GM12875 (cell line): ENCODE measurements around the gene CMBL.

Experiments
- H3K4me3 ChIP-seq: one replicate; pipeline ENCODE4 v1.5.1; 2011; ENCODE audit warnings: low read depth, low read length, control low read depth
- TF ChIP-seq, protein P1 (sequence below): IDR thresholded peaks from 2 replicates; pipeline ENCODE4 v1.5.1; 2011; ENCODE audit warnings: low read depth, mild to moderate bottlenecking, control low read depth, inconsistent platforms, low read length, moderate library complexity, borderline replicate concordance; ENCODE audit not compliant: insufficient read depth

CMBL gene

DNA sequence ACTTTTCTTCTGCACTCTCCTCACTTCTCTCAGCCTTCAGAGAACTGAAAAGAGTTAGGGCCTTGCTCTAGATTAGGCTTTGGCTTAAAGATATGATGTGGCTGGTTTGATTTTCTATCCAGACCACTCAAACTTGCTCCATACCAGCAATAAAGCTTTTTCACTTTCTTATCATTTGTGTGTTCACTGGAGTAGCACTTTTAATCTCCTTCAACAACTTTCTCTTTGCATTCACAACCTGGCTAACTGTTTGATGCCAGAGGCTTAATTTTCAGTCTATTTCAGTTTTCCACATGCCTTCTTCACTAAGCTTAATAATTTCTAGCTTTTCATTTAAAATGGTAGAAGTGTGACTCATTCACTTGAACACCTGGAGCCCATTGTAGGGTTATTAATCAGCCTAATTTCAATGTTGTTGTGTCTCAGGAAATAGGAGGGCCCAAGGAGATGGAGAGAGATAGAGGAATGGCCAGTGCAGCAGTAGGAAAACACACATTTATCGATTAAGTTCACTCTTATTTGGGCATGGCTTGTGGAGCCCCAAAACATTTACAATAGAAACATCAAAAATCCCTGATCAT is 64.0 kb downstream of the CMBL start:
- TF ChIP-seq, protein P1, sequence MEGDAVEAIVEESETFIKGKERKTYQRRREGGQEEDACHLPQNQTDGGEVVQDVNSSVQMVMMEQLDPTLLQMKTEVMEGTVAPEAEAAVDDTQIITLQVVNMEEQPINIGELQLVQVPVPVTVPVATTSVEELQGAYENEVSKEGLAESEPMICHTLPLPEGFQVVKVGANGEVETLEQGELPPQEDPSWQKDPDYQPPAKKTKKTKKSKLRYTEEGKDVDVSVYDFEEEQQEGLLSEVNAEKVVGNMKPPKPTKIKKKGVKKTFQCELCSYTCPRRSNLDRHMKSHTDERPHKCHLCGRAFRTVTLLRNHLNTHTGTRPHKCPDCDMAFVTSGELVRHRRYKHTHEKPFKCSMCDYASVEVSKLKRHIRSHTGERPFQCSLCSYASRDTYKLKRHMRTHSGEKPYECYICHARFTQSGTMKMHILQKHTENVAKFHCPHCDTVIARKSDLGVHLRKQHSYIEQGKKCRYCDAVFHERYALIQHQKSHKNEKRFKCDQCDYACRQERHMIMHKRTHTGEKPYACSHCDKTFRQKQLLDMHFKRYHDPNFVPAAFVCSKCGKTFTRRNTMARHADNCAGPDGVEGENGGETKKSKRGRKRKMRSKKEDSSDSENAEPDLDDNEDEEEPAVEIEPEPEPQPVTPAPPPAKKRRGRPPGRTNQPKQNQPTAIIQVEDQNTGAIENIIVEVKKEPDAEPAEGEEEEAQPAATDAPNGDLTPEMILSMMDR, result no peak
- H3K4me3 ChIP-seq, result no peak overlapping the region

DNA sequence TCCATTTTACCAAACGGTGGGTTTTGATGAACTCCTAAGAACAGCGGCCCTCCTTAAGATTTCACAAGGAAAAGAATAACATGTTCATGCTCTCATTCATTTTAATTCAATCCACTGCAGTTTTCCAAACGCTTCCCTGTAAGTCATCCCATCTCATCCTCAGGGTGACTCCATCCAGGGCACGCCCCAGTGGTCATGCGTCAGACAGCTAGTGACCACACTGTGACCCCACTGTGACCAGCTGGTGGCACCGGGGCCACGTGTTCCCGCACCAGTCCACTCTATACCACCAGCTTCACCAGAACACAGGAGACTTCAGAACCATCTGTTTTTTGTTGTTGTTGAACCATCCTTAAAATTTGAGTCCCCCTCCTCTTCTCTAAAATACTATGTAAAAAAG is 72.4 kb downstream of the CMBL start:
- no peak overlapping the region for H3K4me3 ChIP-seq
- TF ChIP-seq, protein P1, result no peak

DNA sequence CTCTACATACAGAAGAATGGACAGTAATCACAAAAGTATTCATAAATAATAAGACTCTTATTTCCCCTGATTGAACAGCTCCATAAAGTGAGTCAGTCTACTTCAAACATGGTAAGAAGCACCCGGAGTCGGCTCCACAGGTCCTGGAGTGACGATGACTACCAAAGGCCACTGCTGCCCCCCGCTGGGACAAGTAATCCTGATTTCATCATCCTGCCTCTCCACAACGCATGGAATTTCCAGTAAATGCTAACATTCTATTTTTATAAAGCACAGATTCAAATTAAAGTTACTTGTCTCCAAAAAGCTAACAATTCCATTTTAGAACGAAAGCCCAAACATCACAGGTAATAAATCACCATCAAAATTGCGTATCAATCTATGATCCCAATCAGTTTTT is 74.2 kb downstream of the CMBL start:
- no peak overlapping the region for H3K4me3 ChIP-seq
- TF ChIP-seq, protein P1, result no peak

DNA sequence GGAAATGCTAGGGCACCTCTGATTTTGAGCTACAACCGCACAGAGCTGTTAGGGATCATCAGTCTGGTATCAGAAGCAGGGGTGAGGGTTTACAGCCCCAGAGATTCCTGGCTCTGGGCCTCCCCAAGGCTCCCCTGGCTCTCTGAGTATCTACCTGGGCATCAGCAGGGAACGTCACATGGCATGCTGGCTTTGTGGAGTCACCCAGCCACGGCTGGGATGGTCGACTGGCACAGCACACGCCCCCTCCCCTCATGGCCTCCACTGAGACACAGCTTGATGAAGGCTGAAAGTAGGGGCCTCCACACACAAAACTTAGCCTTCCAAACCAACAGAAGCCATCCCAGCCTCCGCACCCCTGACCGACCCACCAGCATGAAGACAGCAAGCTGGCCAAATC is 74.7 kb downstream of the CMBL start:
- TF ChIP-seq, protein P1, result no peak

DNA sequence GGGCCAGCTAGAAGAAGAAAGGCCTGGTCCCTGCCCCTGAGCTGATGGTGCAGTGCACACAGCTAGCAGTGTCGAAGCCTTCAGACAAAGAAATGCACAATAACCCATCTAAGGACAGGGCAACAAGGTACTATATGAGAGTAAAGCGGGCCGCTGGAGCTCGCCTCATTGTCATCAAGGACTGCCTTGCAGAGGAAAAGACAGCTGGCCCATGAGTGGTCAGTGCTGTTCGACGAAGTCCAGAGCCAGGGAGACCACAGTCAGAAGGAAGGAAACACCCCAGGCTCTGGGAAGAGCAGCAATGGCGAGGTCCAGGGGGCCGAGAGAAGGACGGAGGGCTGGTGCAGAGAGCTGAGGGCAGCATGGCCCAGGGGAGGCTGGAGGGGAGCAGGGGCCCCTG is 75.3 kb downstream of the CMBL start:
- no peak overlapping the region for H3K4me3 ChIP-seq
- TF ChIP-seq, protein P1, result no peak

More for the DNA sequence above, 74.7 kb downstream of the CMBL start:
- H3K4me3 ChIP-seq, result no peak overlapping the region

DNA sequence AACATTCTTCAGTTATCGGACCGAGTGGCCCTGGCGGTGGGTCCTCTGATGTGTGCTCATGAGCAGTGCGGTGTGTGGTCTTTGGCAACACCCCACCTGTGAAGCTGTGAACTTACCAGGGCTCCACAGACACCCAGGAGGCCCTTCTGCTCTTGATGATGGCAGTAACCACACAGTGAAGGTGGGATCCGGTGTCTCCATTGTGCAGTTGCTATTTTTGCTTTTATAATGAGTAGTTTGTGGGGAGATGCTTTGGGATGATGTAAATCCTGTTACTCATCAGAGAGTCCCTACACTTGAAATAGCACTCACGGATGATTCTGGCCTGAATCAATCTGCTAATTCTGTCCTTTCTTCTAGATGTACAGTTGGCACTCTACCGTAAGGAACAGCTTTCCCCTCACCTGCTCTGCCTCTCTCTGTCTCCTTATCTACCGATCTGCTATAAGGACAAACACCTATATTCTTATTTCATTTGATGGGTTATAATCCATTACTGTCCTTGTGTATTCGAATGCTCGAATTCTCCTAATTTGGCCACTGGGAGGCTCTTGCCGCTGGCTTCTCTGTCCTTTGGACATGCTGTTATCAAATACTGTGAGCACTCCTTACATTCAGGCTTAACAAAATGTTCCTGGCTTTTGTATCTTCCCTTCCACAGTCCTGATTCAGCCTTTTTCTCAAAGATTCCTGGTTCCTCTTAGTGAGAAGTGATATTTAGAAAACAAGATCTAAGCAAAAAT is 78.2 kb downstream of the CMBL start:
- no peak overlapping the region for H3K4me3 ChIP-seq
- TF ChIP-seq, protein P1, result no peak

DNA sequence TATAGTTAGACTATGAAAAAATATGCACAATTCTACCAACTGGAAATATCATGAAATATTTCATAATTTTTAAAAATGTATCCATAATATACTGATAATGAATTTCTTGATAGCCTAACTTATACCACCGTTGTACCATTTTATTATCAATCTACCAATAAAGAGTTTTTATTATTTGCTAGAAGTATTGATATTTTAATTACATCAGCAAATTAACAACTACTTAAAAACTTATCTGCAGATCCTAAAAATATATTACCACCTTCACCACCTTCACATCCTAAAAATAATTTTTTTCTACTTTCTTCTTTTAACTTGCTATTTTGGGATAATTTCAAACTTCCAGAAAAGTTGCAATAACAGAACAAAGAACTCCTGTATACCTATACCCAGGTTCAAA is 79.4 kb downstream of the CMBL start:
- H3K4me3 ChIP-seq, result no peak overlapping the region
- TF ChIP-seq, protein P1, result no peak
